Measurements from ENCODE around the gene TUBB8B. TPM values are rescaled to one million over a fixed set of nuclear protein-coding genes. Genes with fewer than 3 reads are reported as not detected.
A peak's percentile ranks its signal among the peaks of the same experiment; 100 is the strongest.
"Not testable (repeated sequence)": the region's sequence is repeated elsewhere in the genome, so short reads cannot be mapped to it uniquely, and the experiment has no call there.

TUBB8B gene
- total RNA-seq (0.49 and 0.95 TPM in 2 replicates), polyA plus RNA-seq (1.6 and 6.3 TPM in 2 replicates), polyA minus RNA-seq (0.60 and 5.2 TPM in 2 replicates)
- total RNA-seq (2013), result not detected

- H3K79me2 ChIP-seq (ENCODE audit: control insufficient read depth, insufficient read depth, low read length); H3K36me3 ChIP-seq (replicated peaks in 1 of 2; ENCODE audit: control extremely low read depth in 1 of 2, control insufficient read depth in 1 of 2, extremely low read depth in 1 of 2, insufficient read depth in 2 of 2, low read length in 1 of 2); H3K4me3 ChIP-seq (ENCODE audit: control extremely low read depth in 1 of 5, extremely low read depth in 1 of 5, insufficient read depth in 1 of 5, low read depth in 2 of 5, low read length in 4 of 5); DNase-seq; H4K20me1 ChIP-seq (ENCODE audit: control insufficient read depth, insufficient read depth, low read length, poor library complexity, severe bottlenecking); H3K9me3 Mint-ChIP-seq (ENCODE audit: insufficient read depth); H3K9ac ChIP-seq (ENCODE audit: low read length); H3K27ac ChIP-seq (ENCODE audit: low read length in 2 of 2); intact Hi-C loops (cut with micrococcal nuclease); POLR2A ChIA-PET; H3K4me2 ChIP-seq (replicated peaks; ENCODE audit: low read depth, low read length, poor library complexity, severe bottlenecking); H3K4me3 Mint-ChIP-seq; H3K4me1 Mint-ChIP-seq; H3K27me3 Mint-ChIP-seq; CTCF ChIA-PET; H3K9me3 ChIP-seq (ENCODE audit: control extremely low read depth in 1 of 3, control insufficient read depth in 2 of 3, insufficient read depth in 1 of 3, low read length in 2 of 3); H3K27me3 ChIP-seq (replicated peaks in 1 of 4; ENCODE audit: control extremely low read depth in 1 of 4, control insufficient read depth in 3 of 4, insufficient read depth in 4 of 4, low read length in 3 of 4); H2AFZ ChIP-seq (ENCODE audit: insufficient read depth, low read depth, low read length, poor library complexity, severe bottlenecking); ATAC-seq (ENCODE audit: low read depth); H3K4me1 ChIP-seq (ENCODE audit: control insufficient read depth in 2 of 2, insufficient read depth in 2 of 2, low read length in 2 of 2); H3K27ac Mint-ChIP-seq: not testable (repeated sequence)
- WGBS (ENCODE audit: insufficient coverage), result 75% methylated on average over 8 of the region's 37 CpGs
These were observed at the start of gene TUBB8B for GRCh38 chr18:49176-49665. TUBB8B (minus strand) TSS chr18:49615; CDS start chr18:49557, 58 bp downstream.

- H3K9ac ChIP-seq (ENCODE audit: low read length); POLR2A ChIA-PET; H3K36me3 ChIP-seq (replicated peaks in 1 of 2; ENCODE audit: control extremely low read depth in 1 of 2, control insufficient read depth in 1 of 2, extremely low read depth in 1 of 2, insufficient read depth in 2 of 2, low read length in 1 of 2); H3K27ac ChIP-seq (ENCODE audit: low read length in 2 of 2); H4K20me1 ChIP-seq (ENCODE audit: control insufficient read depth, insufficient read depth, low read length, poor library complexity, severe bottlenecking); H3K79me2 ChIP-seq (ENCODE audit: control insufficient read depth, insufficient read depth, low read length); H3K27me3 Mint-ChIP-seq; H3K4me2 ChIP-seq (replicated peaks; ENCODE audit: low read depth, low read length, poor library complexity, severe bottlenecking); H3K27me3 ChIP-seq (replicated peaks in 1 of 4; ENCODE audit: control extremely low read depth in 1 of 4, control insufficient read depth in 3 of 4, insufficient read depth in 4 of 4, low read length in 3 of 4); H3K4me1 ChIP-seq (ENCODE audit: control insufficient read depth in 2 of 2, insufficient read depth in 2 of 2, low read length in 2 of 2); DNase-seq; H3K9me3 Mint-ChIP-seq (ENCODE audit: insufficient read depth); H3K27ac Mint-ChIP-seq; H2AFZ ChIP-seq (ENCODE audit: insufficient read depth, low read depth, low read length, poor library complexity, severe bottlenecking); H3K4me3 ChIP-seq (ENCODE audit: control extremely low read depth in 1 of 5, extremely low read depth in 1 of 5, insufficient read depth in 1 of 5, low read depth in 2 of 5, low read length in 4 of 5); H3K4me1 Mint-ChIP-seq; ATAC-seq (ENCODE audit: low read depth); CTCF ChIA-PET; intact Hi-C loops (cut with micrococcal nuclease); H3K4me3 Mint-ChIP-seq: not testable (repeated sequence)
- peaks cover 0 to 31% (median 0%) of the 10 kb centered on the region in 3 donors for H3K9me3 ChIP-seq (ENCODE audit: control extremely low read depth in 1 of 3, control insufficient read depth in 2 of 3, insufficient read depth in 1 of 3, low read length in 2 of 3)
- 57% methylated on average over 12 of the region's 31 CpGs for WGBS (ENCODE audit: insufficient coverage)
- TF ChIP-seq CTCF (IDR thresholded peaks at IDR 0.05), result peak; percentile 67
These were observed 48.0 kb upstream of the TUBB8B start for GRCh38 chr18:97252-97914.

Measured in B cell (primary cell).